Pancreas (tissue), 10 donors: ENCODE results near the gene SMC3. TPM values are rescaled to one million over a fixed set of nuclear protein-coding genes. Genes with fewer than 3 reads are reported as not detected.

ENCODE experiments used
- ATAC-seq, 4 donors: fragments of 200-7000 bp; cut with Tn5 transposase; one replicate each; pipeline versions ENCODE4 v1.8.0 to v1.9.1; 2020; ENCODE audit warnings: mild to moderate bottlenecking in 4 of 4, moderate library complexity in 4 of 4
- DNase-seq, 6 donors: peaks; one replicate each; pipeline ENCODE4 v3.0.0-alpha.2; 2020
- FAIRE-seq: peaks from 2 replicates; lab custom pipeline; 2012; peaks lifted over from hg19 to GRCh38; lab: Jason Lieb, UNC
- H3K27ac ChIP-seq, 4 donors: fragments of 200-600 bp; sonication (generic); 1 replicate in 3 of 4; 2 replicates in 1 of 4; pipeline versions ENCODE4 v1.5.0 to v1.8.0; 2020
- H3K27me3 ChIP-seq, 4 donors: fragments of 200-600 bp; one replicate each; pipeline ENCODE4 v1.8.0; 2021
- H3K36me3 ChIP-seq, 3 donors: fragments of 200-600 bp; sonication (generic) in 1 of 3; one replicate each; pipeline versions ENCODE4 v1.5.0 to v1.8.0; 2020 to 2021
- H3K4me1 ChIP-seq, 3 donors: fragments of 200-600 bp; one replicate each; pipeline ENCODE4 v1.8.0; 2021
- H3K4me3 ChIP-seq, 4 donors: fragments of 200-600 bp; sonication (generic) in 2 of 4; one replicate each; pipeline versions ENCODE4 v1.5.0 to v1.8.0; 2020 to 2021
- H3K9me3 ChIP-seq, 4 donors: fragments of 200-600 bp; one replicate each; pipeline ENCODE4 v1.8.0; 2021
- WGBS, 2 donors: extraction: QIAGEN DNeasy Blood & Tissue Kit; methylation state at CpG; one replicate each; pipeline ENCODE4 v1.1.7; 2013; 5-methylcytosine and 5-hydroxymethylcytosine counted together
- intact Hi-C, 3 donors: fragments of 100-400 bp; cut with DNase I; formaldehyde crosslinking; loops; one replicate each; pipeline versions ENCODE4 v1.11.1 to v1.14.2; 2022
- polyA plus RNA-seq, 2 donors: library from polyadenylated mRNA; stranded (reverse); fragments of 200-250 nt; gene quantifications; one replicate each; pipeline ENCODE4 v1.2.3, GENCODE V29; 2013
- total RNA-seq, 6 donors: library from RNA; stranded (reverse); fragmentation: NEBNext Ultra II Directional in 4 of 6; extraction: Animal tissue kit (Norgen Biotek cat#: 25700) in 4 of 6; gene quantifications; one replicate each; pipeline versions ENCODE4 v1.2.1 to v1.2.4, GENCODE V29; 2021 to 2023
- TF ChIP-seq, protein P1 (sequence below), 4 donors: fragments of 200-600 bp; sonication (generic) in 3 of 4; IDR thresholded peaks; one replicate each; pipeline versions ENCODE4 v1.5.0 to v1.8.0; 2021; ENCODE audit warnings: antibody characterized with exemption in 4 of 4
- donor health status: healthy with polysubstance abuse.
- donor health status: DM: no; HTN: no; CAD: no; lungs with moderate emphysema.
- donor health status: DM: no; HTN: no; CAD: no.
- donor health status: control.
- donor health status: control.
- donor health status: Bipolar disorder and iron deficiency.
- donor health status: DM: yes; HTN: yes; CAD: no.
- donor health status: DM: no; HTN: no; CAD: no.
- donor health status: DM: no; HTN: no; CAD: no.
- donor health status: DM: yes; HTN: yes; CAD: no.

Gene SMC3
- total and polyA plus RNA-seq, 8 donors: 7.7 to 22.7 (median 17.7) TPM

DNA sequence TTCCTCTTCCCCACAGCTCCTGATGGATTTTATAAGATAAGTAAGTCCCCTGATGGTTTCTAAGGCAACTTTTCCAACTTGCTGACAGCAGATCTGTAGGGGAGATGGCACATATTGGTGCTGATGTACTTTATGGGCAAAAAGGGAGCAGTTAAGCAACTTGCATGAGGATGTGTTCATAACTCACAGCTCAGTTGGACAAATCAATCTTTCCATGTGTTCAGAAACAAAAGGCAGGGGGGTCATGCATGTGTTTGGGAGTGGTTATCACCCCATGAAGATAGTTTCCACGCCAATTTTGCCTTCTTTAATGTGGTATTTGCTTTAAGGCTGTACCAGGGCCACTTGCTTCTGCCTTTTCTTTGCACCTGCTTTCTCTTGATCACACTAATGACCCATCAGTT, 82.8 kb downstream of the SMC3 start:
- no peak for FAIRE-seq
- H3K27ac ChIP-seq: no peak overlapping the region
- H3K36me3 ChIP-seq: no peaks in the 10 kb centered on the region
- 46 to 52% methylated on average over 1 of the region's 1 CpG for WGBS, 2 donors
- DNase-seq: no peak
- intact Hi-C loops: no loop called here
- no peak for ATAC-seq
- TF ChIP-seq, protein P1, sequence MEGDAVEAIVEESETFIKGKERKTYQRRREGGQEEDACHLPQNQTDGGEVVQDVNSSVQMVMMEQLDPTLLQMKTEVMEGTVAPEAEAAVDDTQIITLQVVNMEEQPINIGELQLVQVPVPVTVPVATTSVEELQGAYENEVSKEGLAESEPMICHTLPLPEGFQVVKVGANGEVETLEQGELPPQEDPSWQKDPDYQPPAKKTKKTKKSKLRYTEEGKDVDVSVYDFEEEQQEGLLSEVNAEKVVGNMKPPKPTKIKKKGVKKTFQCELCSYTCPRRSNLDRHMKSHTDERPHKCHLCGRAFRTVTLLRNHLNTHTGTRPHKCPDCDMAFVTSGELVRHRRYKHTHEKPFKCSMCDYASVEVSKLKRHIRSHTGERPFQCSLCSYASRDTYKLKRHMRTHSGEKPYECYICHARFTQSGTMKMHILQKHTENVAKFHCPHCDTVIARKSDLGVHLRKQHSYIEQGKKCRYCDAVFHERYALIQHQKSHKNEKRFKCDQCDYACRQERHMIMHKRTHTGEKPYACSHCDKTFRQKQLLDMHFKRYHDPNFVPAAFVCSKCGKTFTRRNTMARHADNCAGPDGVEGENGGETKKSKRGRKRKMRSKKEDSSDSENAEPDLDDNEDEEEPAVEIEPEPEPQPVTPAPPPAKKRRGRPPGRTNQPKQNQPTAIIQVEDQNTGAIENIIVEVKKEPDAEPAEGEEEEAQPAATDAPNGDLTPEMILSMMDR (IDR thresholded peaks at IDR 0.05): no peak
- no peak overlapping the region for H3K4me3 ChIP-seq
- peaks cover 0 to 43% (median 11%) of the 10 kb centered on the region in 4 donors for H3K27me3 ChIP-seq
- H3K4me1 ChIP-seq: no peaks in the 10 kb centered on the region
- H3K9me3 ChIP-seq: no peaks in the 10 kb centered on the region

DNA sequence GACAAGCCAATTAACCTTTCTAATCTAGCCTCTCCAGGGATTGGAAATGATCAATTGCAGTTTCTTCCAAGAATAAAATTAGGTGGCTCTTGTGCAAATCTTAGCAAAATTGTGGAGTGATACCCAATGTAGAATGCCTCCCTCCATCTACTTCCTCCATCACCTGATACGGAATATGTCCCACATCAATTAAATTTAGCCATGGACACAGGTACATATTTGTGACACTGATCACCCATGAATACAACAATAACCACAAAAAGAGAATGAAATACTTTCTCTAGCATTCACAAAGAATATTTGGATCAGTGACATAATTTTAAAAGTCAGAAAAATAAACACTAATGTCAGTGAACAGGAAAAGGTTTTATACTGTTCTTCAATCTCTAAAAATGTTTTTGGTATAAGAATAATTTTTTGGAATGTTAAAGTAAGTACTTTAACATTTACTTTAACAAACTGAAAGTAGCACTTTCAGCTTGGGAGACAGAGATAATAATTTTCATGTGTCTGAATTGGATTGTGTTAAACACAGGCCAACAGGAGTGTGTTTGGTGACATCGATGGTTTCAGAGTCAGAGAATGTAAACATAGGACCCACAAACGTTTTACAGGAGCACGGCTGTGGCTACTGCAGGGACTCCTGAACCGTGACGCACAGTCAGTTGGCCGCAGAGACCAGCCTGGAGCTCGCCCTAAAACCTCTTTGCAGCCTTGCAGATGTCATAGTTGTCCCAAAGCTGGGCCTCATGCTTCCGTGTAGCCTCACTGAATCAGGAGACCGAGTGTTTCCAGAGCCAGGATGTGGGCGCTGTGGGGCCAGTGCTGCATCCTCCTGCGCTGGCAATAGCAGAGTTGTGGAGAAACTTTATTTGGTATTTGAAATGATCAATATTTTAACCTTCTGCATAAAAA, 83.8 kb downstream of the SMC3 start:
- H3K4me3 ChIP-seq: no peak overlapping the region
- WGBS, 2 donors: 61 to 62% methylated on average over 12 of the region's 12 CpGs
- DNase-seq (no peak), FAIRE-seq (peak; percentile 5), ATAC-seq (no peak)
- TF ChIP-seq, protein P1 (IDR thresholded peaks at IDR 0.05): no peak
- no peaks in the 10 kb centered on the region for H3K9me3 ChIP-seq
- intact Hi-C loops: no loop called here
- no peaks in the 10 kb centered on the region for H3K4me1 ChIP-seq
- peaks cover 0 to 33% (median 7%) of the 10 kb centered on the region in 4 donors for H3K27me3 ChIP-seq
- no peaks in the 10 kb centered on the region for H3K36me3 ChIP-seq
- H3K27ac ChIP-seq: no peak overlapping the region

DNA sequence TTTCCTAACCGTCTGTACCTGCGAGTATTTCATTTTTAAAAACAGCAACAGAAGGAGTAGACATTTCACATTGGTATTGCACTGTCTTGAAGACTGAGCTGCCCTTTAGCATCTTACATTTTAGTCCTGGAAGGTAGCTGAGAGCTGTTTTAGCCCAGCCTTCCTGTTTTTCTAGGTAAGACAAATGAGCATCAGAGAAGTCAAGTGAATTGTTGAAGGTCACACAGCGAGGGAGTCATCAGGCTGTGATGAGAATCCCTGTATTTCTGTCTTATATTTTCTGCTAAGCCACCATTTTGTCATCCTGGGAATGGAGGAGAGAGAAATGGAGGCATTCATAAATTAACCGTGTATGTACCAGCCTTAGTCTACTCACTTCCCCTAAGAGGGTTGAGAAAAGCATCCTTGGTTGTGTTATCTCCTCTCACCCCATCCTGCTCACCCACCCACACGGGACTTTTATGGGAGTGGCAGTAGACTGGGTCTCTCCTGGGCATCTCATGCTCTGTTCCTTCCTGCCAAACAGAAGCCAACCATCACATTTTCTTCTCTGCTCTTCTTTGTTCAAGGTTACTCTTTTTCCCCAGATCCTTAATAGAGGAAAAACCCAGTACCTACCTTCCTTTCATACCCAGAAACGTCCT, 85.1 kb downstream of the SMC3 start:
- Histone ChIP-seq H3K4me3 (no peak overlapping the region), H3K36me3 (no peaks in the 10 kb centered on the region), H3K27me3 (peaks cover 0 to 21% (median 3%) of the 10 kb centered on the region in 4 donors), H3K27ac (no peak overlapping the region), H3K4me1 (no peaks in the 10 kb centered on the region), H3K9me3 (no peaks in the 10 kb centered on the region)
- FAIRE-seq: no peak
- TF ChIP-seq, protein P1 (IDR thresholded peaks at IDR 0.05): no peak
- WGBS, 2 donors: 65 to 67% methylated on average over 6 of the region's 6 CpGs
- no peak for ATAC-seq
- DNase-seq: no peak
- intact Hi-C loops: no loop called here

Other genes with a start within 250 kb of the SMC3 start
- 10 to 100 TPM in 1 of 6 donors, 1 to 10 TPM in 5; 2.7 to 11.8 (median 3.8) TPM for gene DUSP5, start 69.8 kb upstream of the SMC3 start, total RNA-seq
- gene DUSP5, start 69.8 kb upstream of the SMC3 start, polyA plus RNA-seq: 10 to 100 TPM in 1 of 2 donors, 1 to 10 TPM in 1; 7.2 to 12.8 TPM
- gene RBM20, start 76.6 kb downstream of the SMC3 start, total RNA-seq: 10 to 100 TPM in 2 of 6 donors, 1 to 10 TPM in 3, under 1 TPM in 1; 0.79 to 18.3 (median 3.6) TPM
- gene RBM20, start 76.6 kb downstream of the SMC3 start, polyA plus RNA-seq: 10 to 100 TPM in 1 of 2 donors, 1 to 10 TPM in 1; 2.7 to 23.6 TPM